Chondrocyte (in vitro differentiated cells): ENCODE measurements around the gene C18orf54. TPM values are rescaled to one million over a fixed set of nuclear protein-coding genes. Genes with fewer than 3 reads are reported as not detected.
"Not testable (repeated sequence)": the region's sequence is repeated elsewhere in the genome, so short reads cannot be mapped to it uniquely, and the experiment has no call there.

Experiments used
- DNase-seq: peaks from one replicate; pipeline ENCODE4 v3.0.0; 2021; ENCODE audit warnings: mixed read lengths, low spot score
- H3K27ac Mint-ChIP-seq: one replicate; pipeline ENCODE4 v1.8.0; 2021; ENCODE audit warnings: mild to moderate bottlenecking, moderate library complexity, mixed read lengths; ENCODE audit not compliant: unreplicated experiment
- H3K27me3 Mint-ChIP-seq: 2 replicates; pipeline ENCODE4 v1.8.0; 2021; ENCODE audit warnings: low read depth, mixed read lengths
- H3K36me3 Mint-ChIP-seq: 2 replicates; pipeline ENCODE4 v1.8.0; 2021; ENCODE audit warnings: low read depth, mixed read lengths
- H3K4me1 Mint-ChIP-seq: 2 replicates; pipeline ENCODE4 v1.8.0; 2021; ENCODE audit warnings: low read depth, mild to moderate bottlenecking, mixed read lengths
- H3K4me3 Mint-ChIP-seq: one replicate; pipeline ENCODE4 v1.8.0; 2021; ENCODE audit warnings: mild to moderate bottlenecking, moderate library complexity, mixed read lengths; ENCODE audit not compliant: unreplicated experiment
- H3K9me3 Mint-ChIP-seq: 2 replicates; pipeline ENCODE4 v1.8.0; 2021; ENCODE audit warnings: low read depth, mixed read lengths
- long read RNA-seq: library from polyadenylated mRNA; stranded (forward); transcript quantifications from one replicate; pipeline ENCODE4 v2.0.0, GENCODE V29; 2021
- total RNA-seq: library from RNA; stranded (reverse); gene quantifications from 3 replicates; pipeline ENCODE4 v1.2.1, GENCODE V29; 2021
- TF ChIP-seq, protein P1 (sequence below): fragments of 200-600 bp; sonication (generic); IDR thresholded peaks from 2 replicates; pipeline ENCODE4 v1.5.0; 2021; ENCODE audit warnings: antibody characterized with exemption, mild to moderate bottlenecking, moderate library complexity

C18orf54 gene
- total RNA-seq: 3.7 to 8.2 TPM (median 4.3 TPM) in 3 replicates
- long read RNA-seq, partial matches to known transcripts: 2 of 2 reads
- long read RNA-seq, other reads (novel, unspliced or antisense): 0 of 2 reads

- Mint-ChIP-seq H3K9me3 (no peaks in the 10 kb centered on the region), H3K4me3 (peak within 1 kb of the TSS; percentile 100), H3K27me3 (no peaks in the 10 kb centered on the region), H3K4me1 (peaks cover 17% of the 10 kb centered on the region), H3K36me3 (peaks cover 2% of the 10 kb centered on the region), H3K27ac (peak within 1 kb of the TSS; percentile 99)
- DNase-seq: peak; percentile 93
- TF ChIP-seq, protein P1, sequence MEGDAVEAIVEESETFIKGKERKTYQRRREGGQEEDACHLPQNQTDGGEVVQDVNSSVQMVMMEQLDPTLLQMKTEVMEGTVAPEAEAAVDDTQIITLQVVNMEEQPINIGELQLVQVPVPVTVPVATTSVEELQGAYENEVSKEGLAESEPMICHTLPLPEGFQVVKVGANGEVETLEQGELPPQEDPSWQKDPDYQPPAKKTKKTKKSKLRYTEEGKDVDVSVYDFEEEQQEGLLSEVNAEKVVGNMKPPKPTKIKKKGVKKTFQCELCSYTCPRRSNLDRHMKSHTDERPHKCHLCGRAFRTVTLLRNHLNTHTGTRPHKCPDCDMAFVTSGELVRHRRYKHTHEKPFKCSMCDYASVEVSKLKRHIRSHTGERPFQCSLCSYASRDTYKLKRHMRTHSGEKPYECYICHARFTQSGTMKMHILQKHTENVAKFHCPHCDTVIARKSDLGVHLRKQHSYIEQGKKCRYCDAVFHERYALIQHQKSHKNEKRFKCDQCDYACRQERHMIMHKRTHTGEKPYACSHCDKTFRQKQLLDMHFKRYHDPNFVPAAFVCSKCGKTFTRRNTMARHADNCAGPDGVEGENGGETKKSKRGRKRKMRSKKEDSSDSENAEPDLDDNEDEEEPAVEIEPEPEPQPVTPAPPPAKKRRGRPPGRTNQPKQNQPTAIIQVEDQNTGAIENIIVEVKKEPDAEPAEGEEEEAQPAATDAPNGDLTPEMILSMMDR: peak; percentile 60
Measured at GRCh38 chr18:54357660-54358494, at the start of gene C18orf54, which contains the start of gene STARD6. Gene C18orf54 (plus strand): TSS chr18:54357906. CDS start chr18:54360573, 2,667 bp downstream. Gene STARD6 (minus strand): TSS chr18:54357858. CDS start chr18:54354573, 3,285 bp downstream.

DNA sequence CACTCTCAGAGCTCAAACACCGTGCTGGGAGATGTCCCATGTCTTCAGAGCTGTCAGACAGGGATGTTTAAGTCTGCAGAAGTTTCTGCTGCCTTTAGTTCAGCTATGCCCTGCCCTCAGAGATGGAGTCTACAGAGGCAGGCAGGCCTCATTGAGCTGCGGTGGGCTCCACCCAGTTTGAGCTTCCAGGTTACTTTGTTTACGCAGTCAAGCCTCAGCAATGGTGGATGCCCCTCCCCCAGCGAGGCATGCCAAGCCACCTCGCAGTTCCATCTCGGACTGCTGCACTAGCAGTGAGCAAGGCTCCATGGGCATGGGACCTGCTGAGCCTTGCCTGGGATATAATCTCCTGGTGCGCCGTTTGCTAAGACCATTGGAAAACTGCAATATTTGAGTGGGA, 48.1 kb upstream of the C18orf54 start:
- H3K4me3 Mint-ChIP-seq, H3K9me3 Mint-ChIP-seq, H3K4me1 Mint-ChIP-seq, H3K36me3 Mint-ChIP-seq, H3K27ac Mint-ChIP-seq, DNase-seq: not testable (repeated sequence)
- peaks cover 21% of the 10 kb centered on the region for H3K27me3 Mint-ChIP-seq

GRCh38 chr18:54316071-54316820, 41.5 kb upstream of the C18orf54 start:
- H3K4me3 Mint-ChIP-seq: no peak overlapping the region

DNA sequence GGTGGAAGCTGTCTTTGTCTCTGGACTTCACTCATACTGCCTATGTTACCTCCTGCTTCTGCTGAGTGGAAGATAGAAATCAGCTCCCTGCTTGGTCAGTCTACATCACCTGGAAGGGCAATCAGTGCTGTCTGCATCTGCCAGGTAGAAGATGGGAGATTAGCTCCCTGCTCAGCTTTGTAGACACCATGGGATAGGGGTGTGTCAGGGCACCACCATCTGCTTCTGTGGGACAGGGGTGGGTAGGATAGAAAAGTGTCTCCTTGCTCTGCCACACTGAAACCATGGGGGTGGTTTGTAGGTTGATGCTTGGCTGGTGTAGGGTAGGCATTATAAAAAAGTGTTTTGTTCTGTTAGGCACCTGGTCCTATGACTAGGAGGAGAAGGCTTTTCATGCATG, 34.1 kb upstream of the C18orf54 start:
- no peak for DNase-seq
- Mint-ChIP-seq H3K9me3 (no peaks in the 10 kb centered on the region), H3K4me3 (no peak overlapping the region), H3K4me1 (no peaks in the 10 kb centered on the region), H3K27ac (no peak overlapping the region), H3K36me3 (no peaks in the 10 kb centered on the region), H3K27me3 (no peaks in the 10 kb centered on the region)
- TF ChIP-seq, protein P1: no peak

More at GRCh38 chr18:54316071-54316820, 41.5 kb upstream of the C18orf54 start:
- no peak overlapping the region for H3K27ac Mint-ChIP-seq
- no peaks in the 10 kb centered on the region for H3K4me1 Mint-ChIP-seq
- DNase-seq: no peak
- TF ChIP-seq, protein P1: no peak
- no peaks in the 10 kb centered on the region for H3K36me3 Mint-ChIP-seq
- H3K9me3 Mint-ChIP-seq: peaks cover 8% of the 10 kb centered on the region
- peaks cover 13% of the 10 kb centered on the region for H3K27me3 Mint-ChIP-seq

DNA sequence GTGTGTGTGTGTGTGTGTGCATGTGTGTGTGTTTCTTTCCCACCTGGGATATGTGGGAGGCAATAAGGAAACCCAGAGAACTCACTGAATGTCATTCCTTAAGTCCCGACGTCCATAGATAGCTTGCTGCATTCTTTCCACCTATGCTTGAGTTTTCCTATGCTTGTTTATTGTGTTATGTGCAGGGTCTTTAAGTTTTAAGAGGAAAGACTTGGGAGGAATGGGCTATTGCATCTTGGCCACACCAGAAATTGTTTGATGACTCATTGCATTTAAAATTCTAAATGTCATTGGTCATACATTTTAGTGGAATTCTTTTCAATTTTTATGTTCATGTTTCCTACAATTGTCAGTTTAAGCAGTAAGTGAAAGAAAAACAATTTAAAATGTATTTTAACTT, 33.7 kb upstream of the C18orf54 start:
- Mint-ChIP-seq H3K4me1 (no peaks in the 10 kb centered on the region), H3K36me3 (no peaks in the 10 kb centered on the region), H3K4me3 (no peak overlapping the region), H3K27me3 (no peaks in the 10 kb centered on the region), H3K9me3 (no peaks in the 10 kb centered on the region), H3K27ac (no peak overlapping the region)
- DNase-seq: no peak
- TF ChIP-seq, protein P1: no peak
